ENCODE measurements around the gene OTP. TPM values are rescaled to one million over a fixed set of nuclear protein-coding genes. Genes with fewer than 3 reads are reported as not detected.

OTP gene
- total RNA-seq, 1 donor: not detected

GRCh38 chr5:77658662-77659061 lies 20.1 kb upstream of the OTP start:
- no peak for DNase-seq (ENCODE audit: low read depth)
- TF ChIP-seq, protein P1, sequence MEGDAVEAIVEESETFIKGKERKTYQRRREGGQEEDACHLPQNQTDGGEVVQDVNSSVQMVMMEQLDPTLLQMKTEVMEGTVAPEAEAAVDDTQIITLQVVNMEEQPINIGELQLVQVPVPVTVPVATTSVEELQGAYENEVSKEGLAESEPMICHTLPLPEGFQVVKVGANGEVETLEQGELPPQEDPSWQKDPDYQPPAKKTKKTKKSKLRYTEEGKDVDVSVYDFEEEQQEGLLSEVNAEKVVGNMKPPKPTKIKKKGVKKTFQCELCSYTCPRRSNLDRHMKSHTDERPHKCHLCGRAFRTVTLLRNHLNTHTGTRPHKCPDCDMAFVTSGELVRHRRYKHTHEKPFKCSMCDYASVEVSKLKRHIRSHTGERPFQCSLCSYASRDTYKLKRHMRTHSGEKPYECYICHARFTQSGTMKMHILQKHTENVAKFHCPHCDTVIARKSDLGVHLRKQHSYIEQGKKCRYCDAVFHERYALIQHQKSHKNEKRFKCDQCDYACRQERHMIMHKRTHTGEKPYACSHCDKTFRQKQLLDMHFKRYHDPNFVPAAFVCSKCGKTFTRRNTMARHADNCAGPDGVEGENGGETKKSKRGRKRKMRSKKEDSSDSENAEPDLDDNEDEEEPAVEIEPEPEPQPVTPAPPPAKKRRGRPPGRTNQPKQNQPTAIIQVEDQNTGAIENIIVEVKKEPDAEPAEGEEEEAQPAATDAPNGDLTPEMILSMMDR (IDR thresholded peaks at IDR 0.05; ENCODE audit: insufficient read depth, low read length): no peak
- no peak overlapping the region for H3K4me3 ChIP-seq (ENCODE audit: low read depth, low read length)

DNA sequence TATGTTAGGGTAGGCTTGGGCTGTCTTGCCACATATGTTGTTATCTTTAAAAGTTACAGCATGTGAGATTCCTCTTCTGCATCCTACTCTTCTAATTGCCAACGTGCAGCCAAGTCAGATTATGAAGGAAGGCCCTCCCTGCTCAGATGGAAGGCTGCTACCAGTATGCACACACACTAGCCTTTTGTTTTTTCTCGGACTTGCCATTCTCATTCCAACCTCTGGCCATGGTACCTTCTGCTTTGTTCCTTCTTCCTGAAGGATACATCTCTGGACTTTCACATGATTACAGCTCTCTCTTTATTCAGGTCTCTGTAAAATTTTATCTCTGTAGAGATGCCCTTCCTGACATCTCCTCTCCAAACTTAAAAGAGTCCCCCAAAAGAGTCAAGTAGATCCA lies 12.8 kb upstream of the OTP start:
- no peak overlapping the region for H3K4me3 ChIP-seq (ENCODE audit: low read depth, low read length)
- DNase-seq (ENCODE audit: low read depth): no peak
- TF ChIP-seq, protein P1 (IDR thresholded peaks at IDR 0.05; ENCODE audit: insufficient read depth, low read length): no peak

- no peak for DNase-seq (ENCODE audit: low read depth)
- H3K4me3 ChIP-seq (ENCODE audit: low read depth, low read length): no peak overlapping the region
- TF ChIP-seq, protein P1 (IDR thresholded peaks at IDR 0.05; ENCODE audit: insufficient read depth, low read length): no peak
These were observed 12.2 kb upstream of the OTP start for GRCh38 chr5:77650686-77651085.

DNA sequence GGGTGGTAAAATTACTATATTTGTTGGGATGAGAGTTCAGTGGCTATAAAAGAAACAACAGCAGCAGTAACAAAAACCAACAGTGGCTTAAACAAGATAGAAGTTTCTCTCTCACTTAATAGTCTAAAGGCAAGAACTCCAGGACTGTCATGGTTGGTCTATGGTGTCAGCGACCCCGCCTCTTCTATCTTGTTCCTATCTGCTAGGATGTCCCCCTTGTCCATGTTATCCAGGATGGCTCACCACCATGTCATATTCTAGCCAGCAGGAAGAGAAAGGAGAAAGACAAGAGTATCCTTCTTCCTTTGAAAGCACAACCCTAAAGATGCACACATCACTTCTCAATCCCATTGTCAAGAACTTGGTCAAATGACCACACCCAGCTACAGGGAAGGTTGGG lies 11.3 kb upstream of the OTP start:
- DNase-seq (ENCODE audit: low read depth): no peak
- TF ChIP-seq, protein P1 (IDR thresholded peaks at IDR 0.05; ENCODE audit: insufficient read depth, low read length): no peak

DNA sequence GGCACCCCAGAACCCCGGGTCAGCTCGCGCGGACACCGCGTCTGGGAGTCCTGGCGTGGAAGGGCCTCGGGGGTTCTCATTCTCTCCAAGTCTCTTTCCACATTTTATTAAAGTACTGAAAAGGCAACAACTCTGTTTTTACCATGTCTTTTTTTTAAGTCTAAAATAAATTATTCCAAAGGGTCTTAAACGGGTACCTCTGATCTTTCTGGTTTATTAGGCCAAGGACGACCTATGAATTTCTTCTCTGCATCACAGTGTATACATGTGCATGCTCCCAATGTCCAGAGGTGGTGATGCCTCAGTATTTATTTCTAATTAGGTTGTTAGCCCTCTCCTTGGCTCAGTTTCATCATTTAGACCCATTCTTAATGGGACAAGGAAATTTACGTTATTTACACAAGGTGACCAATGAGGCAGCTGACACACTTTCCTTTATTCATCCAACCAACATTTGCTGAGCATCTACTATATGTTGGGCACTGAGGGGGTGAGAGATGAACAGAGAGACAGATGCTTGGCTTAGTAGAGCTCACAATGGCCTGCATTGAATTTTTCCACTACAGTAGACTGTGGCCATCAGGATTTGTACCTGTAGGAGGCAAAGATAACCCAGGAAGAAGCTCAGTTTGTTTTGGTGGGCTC lies 7.6 kb upstream of the OTP start:
- no peak for DNase-seq (ENCODE audit: low read depth)
- no peak overlapping the region for H3K4me3 ChIP-seq (ENCODE audit: low read depth, low read length)
- TF ChIP-seq, protein P1 (IDR thresholded peaks at IDR 0.05; ENCODE audit: insufficient read depth, low read length): no peak

More for the DNA sequence above, 11.3 kb upstream of the OTP start:
- no peak overlapping the region for H3K4me3 ChIP-seq (ENCODE audit: low read depth, low read length)

- TF ChIP-seq, protein P1 (IDR thresholded peaks at IDR 0.05; ENCODE audit: insufficient read depth, low read length): no peak
- no peak overlapping the region for H3K4me3 ChIP-seq (ENCODE audit: low read depth, low read length)
- no peak for DNase-seq (ENCODE audit: low read depth)
These were observed 6.9 kb upstream of the OTP start for GRCh38 chr5:77645158-77645994.

All from fibroblast of the aortic adventitia (primary cell).